Measurements from ENCODE around the gene CDHR3.
"Not testable (repeated sequence)": the region's sequence is repeated elsewhere in the genome, so short reads cannot be mapped to it uniquely, and the experiment has no call there.

CDHR3 gene

DNA sequence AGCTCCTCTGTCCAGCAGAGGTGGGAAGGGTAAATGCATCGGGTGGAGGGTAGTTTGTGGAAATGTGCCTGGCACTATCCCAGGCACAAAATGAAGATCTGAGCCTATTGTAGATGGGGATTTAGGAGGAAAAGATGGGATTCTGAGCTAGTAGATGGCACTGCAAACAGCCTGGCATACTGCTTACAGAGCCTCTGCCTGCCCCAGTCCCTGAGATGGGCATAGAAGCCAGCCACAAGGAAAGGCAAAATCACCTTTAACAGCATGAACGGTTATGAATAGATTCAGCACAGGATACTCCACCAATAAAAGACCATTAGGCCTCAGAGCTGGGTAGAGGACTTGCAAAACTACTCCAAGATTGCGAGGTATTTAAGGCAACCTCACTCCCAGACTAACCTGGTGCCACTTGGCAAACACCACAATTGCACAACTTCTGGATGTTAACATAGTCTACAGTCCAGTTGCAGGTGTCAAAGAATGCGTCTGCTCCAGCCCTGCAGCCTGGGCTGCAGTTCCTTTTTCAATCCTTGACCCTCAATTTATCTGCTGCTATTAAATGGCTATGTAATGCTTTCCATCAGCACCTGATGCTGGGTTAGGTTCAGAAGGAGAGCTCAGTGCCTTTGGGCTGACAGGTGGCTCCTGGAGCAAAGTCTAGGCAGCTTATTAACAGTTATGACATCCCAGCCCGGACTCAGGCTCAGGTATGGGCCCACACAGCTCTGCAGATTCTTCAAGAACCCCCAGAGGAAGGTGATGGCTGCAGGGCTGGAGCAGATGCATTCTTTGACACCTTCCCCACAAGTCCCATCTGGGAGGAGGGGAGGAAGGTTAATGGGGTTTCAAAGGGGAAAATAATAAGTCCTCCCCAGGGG lies 34.0 kb downstream of the CDHR3 start:
- TF ChIP-seq, protein P1, sequence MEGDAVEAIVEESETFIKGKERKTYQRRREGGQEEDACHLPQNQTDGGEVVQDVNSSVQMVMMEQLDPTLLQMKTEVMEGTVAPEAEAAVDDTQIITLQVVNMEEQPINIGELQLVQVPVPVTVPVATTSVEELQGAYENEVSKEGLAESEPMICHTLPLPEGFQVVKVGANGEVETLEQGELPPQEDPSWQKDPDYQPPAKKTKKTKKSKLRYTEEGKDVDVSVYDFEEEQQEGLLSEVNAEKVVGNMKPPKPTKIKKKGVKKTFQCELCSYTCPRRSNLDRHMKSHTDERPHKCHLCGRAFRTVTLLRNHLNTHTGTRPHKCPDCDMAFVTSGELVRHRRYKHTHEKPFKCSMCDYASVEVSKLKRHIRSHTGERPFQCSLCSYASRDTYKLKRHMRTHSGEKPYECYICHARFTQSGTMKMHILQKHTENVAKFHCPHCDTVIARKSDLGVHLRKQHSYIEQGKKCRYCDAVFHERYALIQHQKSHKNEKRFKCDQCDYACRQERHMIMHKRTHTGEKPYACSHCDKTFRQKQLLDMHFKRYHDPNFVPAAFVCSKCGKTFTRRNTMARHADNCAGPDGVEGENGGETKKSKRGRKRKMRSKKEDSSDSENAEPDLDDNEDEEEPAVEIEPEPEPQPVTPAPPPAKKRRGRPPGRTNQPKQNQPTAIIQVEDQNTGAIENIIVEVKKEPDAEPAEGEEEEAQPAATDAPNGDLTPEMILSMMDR (IDR thresholded peaks at IDR 0.05; ENCODE audit: low read depth, low read length, missing control alignments), result no peak
- no peak for DNase-seq (ENCODE audit: low read depth)
- no peak overlapping the region for H3K4me3 ChIP-seq (ENCODE audit: low read depth, low read length)

DNA sequence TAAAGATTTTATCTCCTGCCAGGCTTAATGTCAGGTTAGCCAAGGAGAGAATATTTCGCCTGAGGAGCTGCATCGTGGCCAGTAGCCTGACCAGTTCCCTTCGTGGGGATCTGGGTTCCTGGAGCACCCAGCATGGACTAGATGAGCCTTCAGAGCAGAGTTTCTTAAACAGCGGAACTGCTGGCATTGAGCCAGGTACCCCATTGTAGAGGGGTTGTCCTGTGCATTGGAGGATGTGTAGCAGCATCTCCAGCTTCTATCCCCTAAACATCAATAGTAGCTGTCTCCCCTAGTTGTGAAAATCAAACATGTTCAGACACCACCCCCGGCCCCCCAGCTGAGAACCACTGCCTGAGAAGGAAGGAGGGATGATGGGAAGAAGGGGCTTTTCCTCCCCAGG lies 36.2 kb downstream of the CDHR3 start:
- no peak overlapping the region for H3K4me3 ChIP-seq (ENCODE audit: low read depth, low read length)
- TF ChIP-seq, protein P1 (IDR thresholded peaks at IDR 0.05; ENCODE audit: low read depth, low read length, missing control alignments), result no peak
- no peak for DNase-seq (ENCODE audit: low read depth)

DNA sequence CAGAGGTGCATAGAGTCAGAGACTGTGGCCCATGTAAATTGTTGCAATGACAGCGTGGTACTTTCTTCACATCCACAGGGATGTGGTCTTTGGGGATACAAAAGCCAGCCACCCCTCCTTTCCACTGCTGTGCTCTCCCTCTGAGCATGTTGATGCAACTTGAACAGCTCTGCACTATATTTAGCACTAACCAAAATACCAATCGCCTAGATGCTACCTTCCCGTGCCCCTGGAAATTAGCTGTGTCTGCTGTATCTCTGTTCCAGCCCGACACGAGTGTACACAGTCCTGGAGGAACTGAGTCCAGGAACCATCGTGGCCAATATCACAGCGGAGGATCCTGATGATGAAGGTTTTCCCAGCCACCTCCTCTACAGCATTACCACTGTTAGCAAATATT lies 38.1 kb downstream of the CDHR3 start:
- no peak overlapping the region for H3K4me3 ChIP-seq (ENCODE audit: low read depth, low read length)
- DNase-seq (ENCODE audit: low read depth), result no peak
- TF ChIP-seq, protein P1 (IDR thresholded peaks at IDR 0.05; ENCODE audit: low read depth, low read length, missing control alignments), result no peak

DNA sequence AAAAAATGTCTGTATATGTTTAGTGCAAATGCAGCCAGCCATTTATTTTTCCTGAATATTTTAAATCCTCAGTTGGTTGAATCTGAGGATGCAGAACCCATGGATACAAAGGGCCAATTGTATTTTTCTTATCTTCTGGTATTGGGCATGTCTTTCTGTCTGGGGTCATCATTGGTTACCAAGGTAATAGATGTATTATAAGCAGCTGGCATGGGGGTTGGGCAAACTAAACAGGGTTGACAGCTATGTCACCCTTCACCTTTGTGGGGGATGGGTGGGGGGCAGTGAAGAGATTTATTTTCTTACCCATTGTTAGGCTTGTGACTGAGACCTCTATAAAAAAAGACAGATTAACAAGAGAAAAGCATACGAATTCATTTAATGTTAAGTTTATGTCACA lies 38.8 kb downstream of the CDHR3 start:
- DNase-seq (ENCODE audit: low read depth), result no peak
- TF ChIP-seq, protein P1 (IDR thresholded peaks at IDR 0.05; ENCODE audit: low read depth, low read length, missing control alignments), result no peak
- no peak overlapping the region for H3K4me3 ChIP-seq (ENCODE audit: low read depth, low read length)

DNA sequence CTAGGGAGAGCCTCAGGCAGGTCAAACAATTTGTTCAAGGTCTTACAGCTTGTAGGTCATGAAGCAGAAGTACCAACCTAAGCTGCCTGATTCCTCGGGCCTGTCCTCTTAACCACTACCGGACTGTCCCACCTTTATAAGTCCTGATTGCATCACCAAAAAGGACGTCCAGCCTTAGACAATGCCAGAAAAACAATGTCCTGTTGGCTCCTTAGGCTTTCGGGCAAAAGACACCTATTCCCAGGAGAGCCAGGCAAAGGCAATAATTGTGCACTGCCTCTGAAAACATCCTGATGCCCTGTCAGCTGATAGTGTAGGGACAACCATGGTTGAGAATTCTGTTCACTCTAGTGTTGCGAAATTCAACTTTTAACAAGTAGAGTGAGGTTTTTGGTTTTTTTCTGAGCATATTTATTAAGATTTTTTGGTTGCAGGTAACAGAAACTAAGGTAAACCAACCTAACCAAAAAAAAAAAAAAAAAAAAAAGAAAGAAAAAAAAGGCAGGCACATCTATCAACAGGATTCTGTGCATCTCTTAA lies 40.5 kb downstream of the CDHR3 start:
- TF ChIP-seq, protein P1 (IDR thresholded peaks at IDR 0.05; ENCODE audit: low read depth, low read length, missing control alignments), result no peak
- no peak for DNase-seq (ENCODE audit: low read depth)
- no peak overlapping the region for H3K4me3 ChIP-seq (ENCODE audit: low read depth, low read length)

DNA sequence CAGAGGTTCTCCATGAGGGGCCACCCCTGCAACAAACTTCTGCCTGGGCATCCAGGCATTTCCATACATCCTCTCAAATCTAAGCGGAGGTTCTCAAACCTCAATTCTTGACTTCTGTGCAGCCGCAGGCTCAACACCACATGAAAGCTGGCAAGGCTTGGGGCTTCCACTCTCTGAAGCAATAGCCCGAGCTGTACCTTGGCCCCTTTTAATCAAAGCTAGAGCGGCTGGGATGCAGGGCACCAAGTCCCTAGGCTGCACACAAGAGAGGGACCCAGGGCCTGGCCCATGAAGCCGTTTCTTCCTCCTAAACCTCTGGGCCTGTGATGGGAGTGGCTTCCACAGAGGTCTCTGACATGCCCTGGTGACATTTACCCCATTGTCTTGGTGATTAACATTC lies 43.8 kb downstream of the CDHR3 start:
- DNase-seq (ENCODE audit: low read depth), result no peak
- TF ChIP-seq, protein P1 (IDR thresholded peaks at IDR 0.05; ENCODE audit: low read depth, low read length, missing control alignments), result no peak
- H3K4me3 ChIP-seq (ENCODE audit: low read depth, low read length), result no peak overlapping the region

DNA sequence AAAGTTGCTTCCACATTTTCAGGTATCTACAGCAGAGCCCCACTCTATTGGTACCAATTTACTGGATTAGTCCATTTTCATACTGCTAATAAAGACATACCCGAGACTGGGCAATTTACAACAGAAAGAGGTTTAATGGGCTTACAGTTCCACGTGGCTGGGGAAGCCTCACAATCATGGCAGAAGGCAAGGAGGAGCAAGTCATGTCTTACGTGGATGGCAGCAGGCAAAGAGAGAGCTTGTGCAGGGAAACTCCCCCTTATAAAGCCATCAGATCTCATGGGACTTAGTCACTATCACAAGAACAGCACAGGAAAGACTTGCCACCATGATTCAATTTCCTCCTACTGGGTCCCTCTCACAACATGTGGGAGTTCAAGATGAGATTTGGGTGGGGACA lies 44.7 kb downstream of the CDHR3 start:
- DNase-seq (ENCODE audit: low read depth), result not testable (repeated sequence)

More for the DNA sequence above, 44.7 kb downstream of the CDHR3 start:
- not testable (repeated sequence) for H3K4me3 ChIP-seq (ENCODE audit: low read depth, low read length)
